HG02885 (cell line): ENCODE results near the gene TAS1R3.

Source experiments
- ATAC-seq: cut with Tn5 transposase; IDR thresholded peaks from one replicate; pipeline ENCODE4 v1.9.1; 2021; ENCODE audit warnings: mild to moderate bottlenecking; ENCODE audit not compliant: unreplicated experiment, poor library complexity

The TAS1R3 gene

GRCh38 chr1:1381294-1381693 lies 50.2 kb downstream of the TAS1R3 start:
- ATAC-seq: no peak
